HG03139 (cell line): Measurements from ENCODE around the gene USP21.

ENCODE experiments used
- ATAC-seq: cut with Tn5 transposase; IDR thresholded peaks from one replicate; pipeline ENCODE4 v1.9.1; 2021; ENCODE audit not compliant: unreplicated experiment

Gene USP21

DNA sequence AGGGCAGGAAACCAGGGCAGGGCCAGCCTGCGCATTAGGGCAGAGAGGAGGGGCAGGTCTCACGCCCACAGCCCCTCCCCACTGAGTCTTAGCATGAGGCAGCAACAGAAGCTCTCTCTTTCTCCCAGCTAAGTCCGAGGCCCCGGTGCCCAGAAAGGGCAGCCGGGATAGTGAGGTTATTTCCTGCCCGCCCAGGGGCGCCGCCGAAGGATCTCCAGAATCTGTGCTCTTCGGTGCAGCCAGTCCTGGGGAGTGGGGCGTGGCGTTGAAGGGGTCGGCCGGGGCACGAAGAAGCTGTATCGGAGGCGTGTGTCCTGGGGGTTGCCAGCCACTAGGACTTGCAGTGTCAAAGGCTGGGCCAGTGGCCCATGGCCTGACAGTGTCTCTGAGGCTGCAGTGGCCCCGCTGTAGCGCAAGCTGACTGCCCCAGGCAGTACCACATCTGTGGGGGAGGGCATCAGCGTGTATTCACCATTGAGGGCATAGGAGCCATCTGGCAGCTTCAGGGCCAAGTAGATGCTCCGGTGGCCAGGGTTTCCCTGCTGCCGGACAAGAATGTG, 31.7 kb downstream of the USP21 start:
- no peak for ATAC-seq

DNA sequence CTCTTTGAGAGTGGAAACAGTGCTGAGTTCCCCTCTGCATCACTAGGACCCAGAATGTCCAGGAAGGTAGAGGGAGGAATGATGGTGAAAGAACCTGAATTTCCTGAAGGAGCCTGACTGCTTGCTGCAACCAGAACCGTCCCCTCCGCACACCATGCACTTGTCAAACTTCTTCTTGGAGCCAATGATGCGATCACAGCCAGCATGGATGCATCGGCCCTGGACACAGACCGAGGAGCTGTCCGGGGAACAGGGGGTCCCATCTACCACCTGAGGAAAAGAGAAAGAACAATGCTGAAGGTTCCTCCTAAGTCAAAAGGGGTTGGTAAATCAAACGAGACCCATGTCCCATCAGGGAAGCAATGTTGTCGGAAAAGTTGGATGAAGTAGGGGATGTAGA, 32.7 kb downstream of the USP21 start:
- no peak for ATAC-seq

DNA sequence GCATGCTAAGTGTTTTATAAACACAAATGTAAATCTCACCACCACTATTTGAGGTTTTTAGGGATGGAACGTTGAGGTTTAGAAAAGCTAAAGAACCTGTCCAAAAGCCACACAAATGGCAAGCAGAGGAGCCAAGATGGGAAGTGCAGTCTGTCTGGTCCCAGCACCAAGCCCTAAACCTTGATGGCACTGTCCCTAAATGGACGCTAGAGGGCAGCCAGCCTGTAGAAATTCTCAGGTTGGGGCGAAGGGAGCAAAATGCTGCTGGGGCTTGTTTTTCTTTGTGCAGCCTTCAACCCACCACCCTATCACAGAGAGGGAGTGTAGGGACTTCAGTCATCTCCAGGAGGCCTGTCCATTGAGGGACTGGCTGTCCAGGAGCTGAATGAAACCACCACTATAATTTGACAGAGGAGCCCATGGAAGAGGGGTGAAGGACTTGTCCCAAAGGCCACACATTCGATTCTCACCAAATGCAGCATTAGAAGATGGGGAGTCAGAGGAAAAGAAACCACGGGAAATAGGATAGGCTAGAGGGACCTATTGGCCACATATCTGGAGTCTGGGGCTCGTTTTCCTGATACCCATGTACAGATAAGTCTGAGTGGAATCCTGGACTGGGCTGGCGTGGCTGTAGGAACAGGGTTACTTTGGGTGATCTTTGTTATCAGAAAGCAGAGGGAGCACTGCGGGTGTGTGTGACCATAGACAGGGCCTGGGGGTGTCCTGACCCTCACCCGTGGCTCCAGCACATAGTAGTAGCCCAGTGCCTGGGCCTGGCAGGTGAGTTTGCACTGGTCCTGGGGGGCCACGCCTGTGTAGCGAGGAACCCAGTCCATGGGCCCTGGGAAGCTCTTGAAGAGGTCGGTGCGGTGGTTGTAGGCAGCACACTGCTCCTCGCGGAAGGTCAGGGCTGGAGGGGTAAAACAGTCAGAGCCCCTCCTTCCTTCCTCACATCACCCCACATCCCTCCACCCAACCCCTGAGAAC, 33.5 kb downstream of the USP21 start:
- no peak for ATAC-seq

DNA sequence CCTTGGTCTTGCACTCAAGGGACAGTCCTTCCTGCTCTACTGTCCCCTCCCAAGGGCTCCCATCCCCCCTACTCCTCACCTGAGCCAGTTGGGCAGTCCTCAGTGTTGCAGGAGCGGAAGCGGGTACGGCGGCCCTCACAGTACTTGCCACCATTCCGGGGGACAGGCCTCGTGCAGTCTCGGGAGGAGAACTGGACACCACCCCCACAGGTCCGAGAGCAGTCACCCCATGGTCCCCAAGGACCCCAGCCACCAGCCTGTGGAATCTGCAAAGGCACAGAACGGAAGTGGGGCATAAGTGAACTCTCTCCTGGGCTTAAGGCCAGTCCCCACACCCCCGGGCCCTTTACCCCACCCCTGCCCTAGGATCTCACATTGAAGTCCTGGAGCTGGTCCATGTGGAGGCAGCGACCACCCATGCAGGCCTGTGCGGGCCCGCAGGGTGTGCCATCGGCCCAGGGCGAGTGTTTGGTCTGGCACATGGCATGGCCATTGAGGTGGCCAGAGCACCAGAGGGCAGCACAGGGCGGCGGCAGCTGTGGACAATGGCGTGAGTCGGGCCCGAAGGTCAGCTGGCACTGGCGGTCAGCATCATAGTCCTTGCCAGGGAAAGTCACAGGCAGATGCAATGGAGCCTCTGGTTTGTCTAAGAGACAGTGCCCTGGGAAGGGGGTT, 34.4 kb downstream of the USP21 start:
- ATAC-seq, result no peak

DNA sequence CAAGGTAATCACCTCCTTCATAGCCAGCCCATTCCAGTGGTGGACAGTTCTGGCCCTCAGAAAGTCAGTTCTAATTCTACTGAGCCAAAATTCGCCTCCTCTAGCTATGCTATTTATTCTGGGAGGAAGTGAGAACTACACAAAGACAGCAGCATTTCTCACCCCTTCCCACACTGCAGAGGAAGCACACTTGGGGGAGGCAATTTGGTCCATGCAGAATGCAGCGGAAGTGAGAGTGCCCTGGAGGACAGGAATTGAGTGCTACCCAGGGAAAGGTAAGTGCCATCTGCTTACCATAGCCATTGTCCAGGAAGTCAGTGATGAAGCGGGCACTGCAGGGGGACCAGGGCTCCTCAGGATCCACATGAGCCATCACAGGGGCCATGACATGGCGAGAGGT, 35.9 kb downstream of the USP21 start:
- ATAC-seq, result no peak

DNA sequence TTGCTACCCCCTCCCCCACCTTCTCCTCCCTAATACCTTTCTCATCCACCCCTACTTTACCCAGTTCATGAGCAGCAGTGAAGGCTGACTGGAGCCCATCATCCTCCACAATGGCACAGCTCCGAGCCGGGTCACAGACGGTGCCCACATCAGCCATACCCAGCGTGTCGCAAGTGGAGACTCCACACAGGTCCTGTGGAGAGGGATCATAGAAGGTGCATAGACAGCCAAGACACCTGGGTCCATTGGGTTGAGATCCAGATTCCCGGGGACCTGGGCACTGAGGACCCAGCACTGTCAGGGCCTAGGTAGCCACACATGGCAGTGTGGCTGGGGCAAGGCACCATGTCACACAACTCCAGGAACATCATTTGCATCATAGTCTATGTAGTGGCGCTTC, 36.8 kb downstream of the USP21 start:
- no peak for ATAC-seq

DNA sequence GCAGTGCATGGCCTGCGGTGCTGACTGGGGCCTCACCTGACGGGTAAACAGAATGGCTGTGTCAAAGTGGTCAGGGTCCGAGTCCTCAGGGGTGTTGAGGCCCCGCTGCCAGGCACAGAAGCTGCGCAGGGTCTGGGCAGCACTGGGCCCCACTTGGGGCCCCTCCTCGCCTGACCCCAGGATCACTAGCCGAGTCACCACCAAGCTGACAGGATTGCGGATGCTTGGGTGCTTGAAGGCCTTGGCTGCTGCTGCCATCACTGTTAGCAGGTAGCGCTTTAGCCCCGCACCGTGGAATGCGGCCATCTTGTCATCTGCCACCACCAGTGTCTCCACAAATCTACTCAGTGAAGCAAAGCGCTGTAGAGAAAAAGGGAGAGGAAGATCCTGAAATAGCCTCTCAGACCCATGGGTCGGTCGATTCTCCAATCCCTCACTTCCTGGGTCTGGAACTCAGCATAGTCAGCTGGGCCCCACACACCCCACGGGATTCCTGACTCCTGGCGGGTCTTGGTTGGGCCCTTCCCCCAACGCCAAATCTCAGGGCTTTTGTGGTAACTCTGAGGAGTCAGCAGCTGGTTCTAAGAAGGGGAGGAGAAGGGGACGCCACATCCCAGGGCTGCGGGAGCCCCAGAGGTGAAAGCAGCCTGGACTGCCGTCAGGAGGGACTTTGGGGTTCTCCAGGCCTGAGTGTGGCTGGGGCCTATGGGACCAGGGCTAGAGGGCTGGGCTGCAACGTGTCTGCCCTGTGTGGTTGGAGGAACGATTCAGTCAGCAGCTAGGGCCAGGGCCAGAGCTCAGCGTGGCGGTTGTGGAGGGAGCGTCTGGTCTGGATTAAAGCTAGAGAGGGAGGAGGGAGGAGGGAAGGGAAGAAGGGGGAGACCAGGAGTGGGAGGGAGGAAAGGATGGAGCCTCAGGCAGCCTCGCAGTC, 37.5 kb downstream of the USP21 start:
- ATAC-seq, result no peak

DNA sequence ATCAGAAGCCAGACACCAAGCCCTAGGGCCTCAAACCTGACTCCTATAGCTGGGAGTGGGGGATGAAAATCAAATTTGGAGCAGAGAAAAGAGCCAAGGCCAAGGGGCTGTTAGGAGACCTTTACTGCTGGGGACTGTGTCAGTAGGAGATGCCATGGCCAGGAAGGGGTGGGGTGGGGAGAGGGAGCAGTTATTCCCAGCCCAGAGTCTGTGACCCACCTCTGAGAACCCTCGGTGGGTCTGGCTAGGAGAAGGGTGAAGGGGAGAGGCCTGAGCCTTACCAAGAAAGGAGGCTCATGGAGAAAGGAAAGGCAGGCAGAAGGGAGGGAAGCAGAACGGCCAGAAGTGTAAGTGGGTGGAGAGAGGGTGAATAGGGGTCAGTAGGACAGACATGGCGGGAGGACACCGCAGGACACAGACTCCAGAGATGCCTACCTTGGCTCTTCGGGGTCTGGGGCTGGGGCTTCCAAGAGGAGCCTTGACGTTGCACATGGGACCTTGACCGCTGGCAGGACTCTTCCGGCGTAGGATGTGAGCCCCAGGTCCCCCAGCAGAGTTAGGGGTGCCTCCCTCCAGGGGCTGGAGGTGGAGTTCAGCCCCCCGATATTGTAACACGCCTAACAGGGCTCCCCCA, 38.4 kb downstream of the USP21 start:
- ATAC-seq, result no peak

DNA sequence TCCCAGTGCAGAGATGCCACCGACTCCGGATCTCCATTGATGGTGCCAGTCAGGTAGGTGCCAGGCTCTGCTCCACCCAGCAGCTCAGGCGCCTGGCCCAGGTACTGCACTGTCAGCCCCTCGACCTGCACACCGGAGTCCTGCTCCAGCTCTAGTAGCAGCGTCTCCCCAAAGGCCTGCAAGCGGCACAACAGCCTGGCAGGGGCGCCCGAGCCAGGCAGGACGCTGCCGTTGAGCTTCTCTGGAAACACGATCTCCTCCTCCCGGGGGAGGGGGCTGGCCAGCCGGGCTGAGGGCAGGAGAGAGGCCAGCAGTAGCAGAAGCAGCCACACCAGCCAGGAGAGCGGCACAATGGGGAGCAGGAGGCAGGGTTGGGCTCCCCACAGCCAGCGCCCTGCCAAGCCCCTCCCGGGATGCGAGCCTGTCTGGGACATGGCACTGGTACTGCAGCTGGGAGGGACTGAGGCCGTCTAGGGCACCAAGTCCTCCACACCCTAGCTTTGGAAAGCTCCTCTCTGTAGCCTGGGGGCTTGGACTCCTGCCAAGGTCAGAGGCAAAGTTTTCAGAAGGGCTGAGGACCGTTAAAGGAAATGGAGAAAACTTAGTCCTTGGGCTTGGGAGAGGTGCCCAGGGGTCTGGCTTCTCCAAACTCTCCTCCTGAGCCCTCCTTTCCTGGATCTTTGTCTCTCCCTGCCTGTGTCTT, 39.0 kb downstream of the USP21 start:
- no peak for ATAC-seq

DNA sequence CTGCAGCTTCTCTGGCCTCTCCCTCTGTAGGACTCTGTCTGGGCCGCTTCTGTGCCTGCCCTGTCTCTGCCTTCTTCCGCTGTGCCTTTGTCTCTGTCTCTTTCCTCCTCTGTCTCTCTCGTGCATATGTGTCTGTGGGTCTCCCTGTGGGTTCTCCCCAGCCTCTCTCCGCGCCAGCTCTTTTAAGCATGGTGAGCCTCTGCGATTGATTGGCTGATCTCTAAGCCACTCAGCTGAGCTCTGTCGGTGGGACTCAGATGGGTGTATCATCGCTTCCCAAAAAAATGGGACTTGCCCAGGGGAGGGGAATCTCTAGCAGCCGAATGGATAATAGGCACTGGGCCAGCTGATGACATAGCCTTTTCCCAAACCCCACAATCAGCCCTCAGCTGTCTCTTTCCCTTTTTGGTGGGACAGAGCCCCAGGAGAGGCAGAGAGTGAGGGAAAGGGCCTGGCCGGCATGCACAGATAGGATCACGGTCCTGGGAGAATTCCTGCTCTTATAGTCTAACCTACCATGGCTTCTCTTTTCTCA, 39.7 kb downstream of the USP21 start, which contains the start of gene ADAMTS4:
Gene ADAMTS4 (minus strand): TSS at position 158 of the 535 bp plus-strand sequence. CDS start 427 bp downstream, outside the sequence.
- ATAC-seq, result no peak

DNA sequence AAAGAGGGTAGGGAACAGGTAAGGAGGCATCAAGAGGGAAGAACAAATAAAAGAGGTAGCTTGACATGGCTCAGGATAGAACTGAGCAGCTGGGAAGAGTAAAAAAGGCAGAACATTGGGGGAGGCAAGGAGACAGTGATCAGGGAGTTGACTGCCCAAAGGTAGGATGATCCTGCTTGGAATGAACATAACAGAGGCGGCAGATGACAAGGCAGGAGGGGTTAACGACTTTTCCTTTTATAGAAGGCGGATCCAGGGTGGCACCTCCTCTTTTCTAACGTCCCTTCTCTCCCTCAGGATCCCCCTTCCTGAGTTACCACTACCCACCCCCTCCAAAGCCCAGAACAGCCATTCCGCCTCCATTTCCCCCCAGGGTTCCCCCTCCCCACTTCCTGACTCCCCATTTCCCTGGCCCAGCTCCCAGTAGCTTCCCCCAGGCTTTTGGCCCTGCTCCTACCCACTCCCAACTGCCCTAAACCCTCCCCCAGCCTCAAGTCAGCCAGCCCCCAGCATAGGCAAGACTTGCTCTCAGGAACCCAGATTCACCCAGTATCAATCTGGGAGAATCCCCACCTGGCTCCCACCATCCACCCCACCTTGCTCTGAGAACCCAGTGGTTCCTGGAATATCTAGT, 40.3 kb downstream of the USP21 start:
- no peak for ATAC-seq

DNA sequence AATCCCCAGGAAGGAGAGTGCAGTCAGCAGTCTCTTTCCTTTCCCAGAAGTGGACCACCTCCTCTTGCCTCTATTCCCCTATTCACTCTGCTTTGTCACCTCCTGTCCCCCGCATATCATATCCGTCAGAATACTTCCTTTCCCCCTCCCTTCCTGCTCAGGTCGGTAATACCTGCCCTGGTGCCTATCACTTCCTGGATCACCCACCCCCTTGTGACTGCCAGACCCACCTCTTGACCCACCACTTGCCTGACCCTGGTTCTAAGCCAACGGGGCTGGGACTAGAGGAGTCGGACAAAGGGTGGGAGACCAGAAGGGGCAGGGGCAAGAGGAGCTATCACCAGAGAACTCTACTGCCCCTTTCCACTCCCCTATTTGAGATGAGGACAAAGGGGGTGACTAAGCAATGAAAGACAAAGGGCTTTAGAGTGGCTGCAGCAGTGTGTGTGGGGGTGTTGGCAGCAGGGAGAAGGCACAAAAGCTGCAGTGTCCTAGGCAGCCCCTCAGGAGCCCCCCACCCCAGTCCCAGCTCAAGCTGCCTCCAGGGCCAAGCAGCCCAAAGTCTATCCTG, 41.2 kb downstream of the USP21 start:
- ATAC-seq, result no peak

DNA sequence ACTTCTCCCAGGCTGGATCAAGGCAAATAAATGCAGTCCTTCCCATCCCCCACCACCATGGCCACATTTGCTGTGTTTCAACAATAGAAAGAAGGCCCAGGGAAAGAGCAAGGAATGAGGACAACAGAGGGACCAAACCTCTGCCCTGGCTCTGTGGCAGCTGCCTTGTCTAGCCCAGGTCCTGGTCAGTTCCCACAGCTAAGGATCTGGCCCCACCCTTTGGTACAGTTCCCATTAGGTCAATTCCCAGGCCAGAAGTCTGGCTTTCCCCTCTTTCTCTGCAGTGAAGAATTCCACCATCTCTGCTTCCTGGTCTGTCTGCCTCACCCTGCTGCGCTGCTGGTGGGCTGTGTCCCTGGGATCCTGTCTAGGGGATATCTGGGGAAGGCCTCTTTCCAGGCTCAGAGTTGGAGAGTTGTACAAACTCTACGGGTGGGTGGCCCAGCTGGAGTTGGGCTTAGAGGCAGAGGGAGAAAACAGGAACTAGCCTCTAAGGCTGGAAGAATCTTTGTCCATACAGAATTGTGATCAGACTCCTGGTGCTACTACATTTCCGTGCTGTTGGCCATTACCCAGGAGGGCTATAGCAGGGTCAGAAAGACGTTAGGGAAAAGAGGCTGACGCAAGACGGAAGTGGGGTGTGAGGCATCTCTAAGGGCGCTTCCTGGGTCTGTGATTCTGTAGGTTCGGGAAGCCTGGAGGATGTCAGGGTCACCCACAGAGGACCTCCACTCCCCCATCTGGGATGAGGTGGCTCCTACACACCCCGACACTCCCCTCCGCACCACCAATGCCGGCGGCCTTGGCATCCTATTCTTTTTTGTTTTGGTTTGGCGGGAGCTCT, 41.9 kb downstream of the USP21 start:
- ATAC-seq, result no peak

DNA sequence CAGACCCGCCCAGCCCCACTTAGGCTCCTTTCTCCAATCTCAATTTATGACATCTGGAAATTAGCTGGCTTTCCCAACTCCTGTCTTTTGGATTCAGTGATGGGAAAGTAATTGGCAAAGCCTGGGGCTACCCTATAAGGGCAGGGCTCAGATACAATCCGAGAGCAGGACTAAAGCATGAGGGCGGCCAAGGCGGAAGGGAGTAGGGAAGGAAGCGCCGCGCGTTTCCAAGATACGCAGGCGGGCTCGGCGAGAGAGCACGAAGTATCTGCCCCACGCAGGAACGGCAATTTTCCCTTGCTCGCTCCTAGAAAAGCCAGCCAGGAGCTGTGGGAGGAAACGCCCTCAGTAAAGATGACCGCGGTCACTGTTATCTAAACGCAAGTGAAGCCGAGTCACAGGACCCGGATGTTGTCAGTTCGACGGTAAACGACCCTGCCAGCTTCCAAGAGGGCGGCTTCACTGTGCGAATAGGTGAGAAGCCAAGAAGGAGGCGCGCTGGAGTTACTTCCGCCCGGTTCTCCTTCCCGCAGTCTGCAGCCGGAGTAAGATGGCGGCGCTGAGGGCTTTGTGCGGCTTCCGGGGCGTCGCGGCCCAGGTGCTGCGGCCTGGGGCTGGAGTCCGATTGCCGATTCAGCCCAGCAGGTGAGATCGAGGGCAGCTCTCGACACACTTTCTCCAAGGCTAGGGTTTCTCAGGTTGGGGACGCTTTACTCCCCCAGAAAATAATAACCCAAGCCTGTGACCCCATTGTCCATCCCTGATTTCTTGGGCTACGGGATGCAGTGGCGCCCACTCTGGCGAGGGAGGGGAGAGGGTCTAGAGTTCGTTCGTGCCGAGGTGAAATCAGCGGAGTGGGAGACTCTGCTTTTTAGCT, 42.8 kb downstream of the USP21 start, which contains the start of gene NDUFS2:
Gene NDUFS2 (plus strand): TSS at position 532 of the 877 bp plus-strand sequence. CDS start 19 bp downstream, at position 551.
- peak; percentile 97 for ATAC-seq

DNA sequence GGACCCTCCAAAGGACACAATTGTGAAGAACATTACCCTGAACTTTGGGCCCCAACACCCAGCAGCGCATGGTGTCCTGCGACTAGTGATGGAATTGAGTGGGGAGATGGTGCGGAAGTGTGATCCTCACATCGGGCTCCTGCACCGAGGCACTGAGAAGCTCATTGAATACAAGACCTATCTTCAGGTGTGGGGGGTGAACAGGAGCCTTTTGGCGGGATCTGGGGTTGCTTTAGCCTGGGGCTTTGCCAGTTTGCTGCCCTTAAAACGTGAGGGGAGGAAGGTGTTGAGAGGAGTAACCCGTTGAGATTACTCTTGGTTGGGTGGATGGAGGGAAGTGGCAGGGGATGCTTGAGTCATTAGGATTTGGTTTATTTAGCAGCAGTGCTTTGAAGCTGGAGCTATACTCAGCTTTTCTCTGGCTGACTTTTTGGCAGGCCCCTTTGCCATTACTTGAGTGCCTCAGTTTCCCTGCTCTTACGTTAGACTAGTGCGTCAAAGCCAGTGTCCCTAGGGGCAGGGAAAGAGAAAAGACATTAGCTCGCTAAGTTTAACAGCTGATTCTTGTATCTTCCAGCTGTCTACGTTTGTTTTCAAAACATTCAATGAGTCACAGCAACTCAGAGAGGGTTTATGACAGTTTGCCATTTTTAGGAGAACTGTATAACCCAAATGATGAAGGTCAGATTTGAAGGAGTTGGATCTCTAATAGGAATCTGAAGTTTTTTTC, 47.3 kb downstream of the USP21 start:
- no peak for ATAC-seq

DNA sequence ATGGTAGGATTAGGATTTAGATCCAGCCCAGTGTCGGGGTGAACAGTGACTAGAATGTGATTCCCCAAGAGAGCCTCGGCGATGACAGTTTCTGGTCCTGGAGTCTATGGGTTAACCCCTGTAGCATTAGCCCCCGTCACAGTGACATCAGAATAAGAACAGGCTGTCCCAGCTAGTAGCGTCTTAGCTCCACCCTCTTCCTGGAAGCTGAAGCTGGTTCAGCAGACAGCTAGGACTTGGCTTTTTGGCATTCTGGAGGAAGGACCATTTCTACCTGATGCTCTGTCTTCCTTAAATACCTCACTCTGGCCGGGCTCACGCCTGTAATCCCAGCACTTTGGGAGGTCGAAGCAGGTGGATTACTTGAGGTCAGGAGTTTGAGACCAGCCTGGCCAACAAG, 47.9 kb downstream of the USP21 start:
- no peak for ATAC-seq
